Stimulated activated CD8-positive, alpha-beta memory T cell treated with anti-CD3 and anti-CD28 coated beads, Interleukin-15, amount 100 ng/mL, for 48 hours (primary cell): Measurements from ENCODE around the gene MOV10.

Experiments
- DNase-seq, 2 donors: peaks; one replicate each; pipeline ENCODE4 v3.0.0-alpha.2; 2020; ENCODE audit warnings: low read depth in 2 of 2

The MOV10 gene

DNA sequence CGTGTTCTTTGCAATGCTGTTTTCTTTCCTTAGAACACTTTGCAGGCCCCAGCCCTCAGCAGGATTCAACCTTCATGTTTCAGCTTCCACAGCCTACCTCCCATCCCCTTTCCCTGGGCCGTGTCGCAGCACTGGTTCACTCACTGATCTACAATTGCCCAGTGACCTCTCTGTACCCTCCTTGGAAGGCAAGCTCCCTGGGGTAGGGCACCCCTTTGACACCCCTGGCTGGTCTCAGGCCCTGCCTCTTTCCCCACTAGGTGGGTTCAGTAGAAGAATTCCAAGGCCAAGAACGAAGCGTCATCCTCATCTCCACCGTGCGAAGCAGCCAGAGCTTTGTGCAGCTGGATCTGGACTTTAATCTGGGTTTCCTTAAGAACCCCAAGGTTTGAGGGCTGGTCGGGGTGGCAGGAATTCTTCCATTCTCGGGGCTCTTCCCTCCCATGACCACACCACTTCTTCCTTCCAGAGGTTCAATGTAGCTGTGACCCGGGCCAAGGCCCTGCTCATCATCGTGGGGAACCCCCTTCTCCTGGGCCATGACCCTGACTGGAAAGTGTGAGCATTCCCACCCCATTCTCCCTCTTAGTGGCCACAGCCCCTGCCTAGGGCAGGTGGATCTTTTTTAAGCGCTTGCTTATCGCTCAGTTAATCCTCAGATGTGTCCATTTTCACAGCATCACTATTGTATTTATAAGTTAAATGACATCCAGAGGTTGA, 25.1 kb downstream of the MOV10 start:
- DNase-seq = no peak

DNA sequence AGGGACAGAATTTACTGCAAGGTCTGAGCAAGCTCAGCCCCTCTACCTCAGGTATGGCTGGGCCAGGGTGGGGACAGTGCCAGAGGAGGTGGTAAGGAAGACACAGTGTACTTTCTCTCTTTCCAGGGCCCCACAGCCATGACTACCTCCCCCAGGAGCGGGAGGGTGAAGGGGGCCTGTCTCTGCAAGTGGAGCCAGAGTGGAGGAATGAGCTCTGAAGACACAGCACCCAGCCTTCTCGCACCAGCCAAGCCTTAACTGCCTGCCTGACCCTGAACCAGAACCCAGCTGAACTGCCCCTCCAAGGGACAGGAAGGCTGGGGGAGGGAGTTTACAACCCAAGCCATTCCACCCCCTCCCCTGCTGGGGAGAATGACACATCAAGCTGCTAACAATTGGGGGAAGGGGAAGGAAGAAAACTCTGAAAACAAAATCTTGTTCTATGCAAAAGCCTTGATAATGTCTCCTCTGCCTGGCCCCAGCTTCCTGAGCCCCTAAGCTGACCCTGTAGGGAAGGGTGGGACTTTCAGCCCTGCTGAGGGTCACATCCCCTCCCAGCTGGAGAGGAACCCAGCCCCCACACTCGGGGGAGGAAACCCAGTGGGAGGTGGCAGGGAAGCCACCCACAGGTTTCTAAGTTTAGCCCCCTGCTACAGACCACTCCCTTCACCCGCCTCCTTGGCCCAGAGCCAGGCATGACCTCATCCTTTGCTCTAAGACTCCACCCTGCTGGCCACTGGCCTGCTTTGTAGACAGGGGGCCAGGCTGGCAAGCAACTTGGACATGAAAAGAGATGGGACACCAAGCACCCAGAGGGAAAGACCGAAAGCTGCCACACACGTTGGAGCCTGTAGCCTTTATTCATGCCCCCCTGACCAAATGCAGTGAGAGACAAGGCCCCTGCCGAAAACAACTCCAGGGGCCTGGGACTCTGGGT, 26.1 kb downstream of the MOV10 start:
- DNase-seq = peak; percentile 57 to 60

DNA sequence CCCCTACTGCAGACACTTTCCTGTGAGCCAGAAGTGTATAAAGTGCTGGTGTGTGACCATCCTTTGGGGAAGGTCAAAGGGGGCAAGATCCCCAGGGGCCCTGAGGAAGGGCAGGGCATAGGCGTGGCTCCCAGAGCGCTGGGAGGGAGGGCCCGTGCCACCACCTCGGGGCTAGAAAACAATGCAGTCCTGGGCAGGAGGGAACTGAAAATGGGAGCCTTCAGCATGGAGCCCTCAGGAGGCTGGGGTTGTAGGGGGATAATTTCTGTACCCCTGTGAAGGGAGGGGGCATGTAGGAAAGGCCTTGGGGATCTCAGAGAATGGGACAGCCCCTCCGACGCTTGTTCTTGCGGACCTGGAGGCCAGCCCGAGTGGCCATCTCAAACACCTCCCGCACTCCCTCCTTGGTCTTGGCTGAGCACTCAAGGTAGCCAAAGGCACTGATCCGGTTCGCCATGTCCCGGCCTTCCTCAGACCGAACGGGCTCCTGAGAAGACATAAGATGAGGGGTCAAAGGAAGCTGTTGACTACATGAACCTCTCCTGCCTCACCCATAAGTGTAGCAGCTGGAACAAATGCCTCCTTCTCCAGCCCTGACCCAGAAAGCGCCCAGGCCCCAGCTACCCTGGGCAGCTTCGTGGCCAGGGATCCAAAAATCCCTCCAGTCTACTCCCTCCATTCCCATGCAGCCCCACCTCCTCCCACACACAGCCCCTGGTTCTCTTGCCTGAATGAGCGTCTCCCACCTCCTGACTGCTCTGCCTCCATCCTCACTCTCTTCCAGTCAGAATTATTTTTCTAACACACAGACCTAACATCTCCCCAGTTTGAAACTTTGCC, 27.0 kb downstream of the MOV10 start:
- DNase-seq = no peak

DNA sequence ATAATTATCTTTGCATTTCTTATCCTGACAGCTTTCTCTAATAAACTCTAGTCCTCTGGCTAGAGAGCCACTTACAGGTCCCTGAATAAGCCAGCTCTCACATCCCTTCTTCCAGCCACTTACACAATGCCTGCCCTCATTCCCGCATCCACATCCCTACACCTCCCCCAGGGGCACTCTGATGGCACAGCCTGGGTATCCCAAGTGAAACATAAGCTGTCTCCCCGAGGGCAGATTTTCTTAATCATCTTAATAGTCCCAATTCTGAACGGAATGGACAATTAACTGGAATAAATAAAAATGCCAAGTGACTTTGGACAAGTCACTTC, 27.6 kb downstream of the MOV10 start:
- DNase-seq = no peak

DNA sequence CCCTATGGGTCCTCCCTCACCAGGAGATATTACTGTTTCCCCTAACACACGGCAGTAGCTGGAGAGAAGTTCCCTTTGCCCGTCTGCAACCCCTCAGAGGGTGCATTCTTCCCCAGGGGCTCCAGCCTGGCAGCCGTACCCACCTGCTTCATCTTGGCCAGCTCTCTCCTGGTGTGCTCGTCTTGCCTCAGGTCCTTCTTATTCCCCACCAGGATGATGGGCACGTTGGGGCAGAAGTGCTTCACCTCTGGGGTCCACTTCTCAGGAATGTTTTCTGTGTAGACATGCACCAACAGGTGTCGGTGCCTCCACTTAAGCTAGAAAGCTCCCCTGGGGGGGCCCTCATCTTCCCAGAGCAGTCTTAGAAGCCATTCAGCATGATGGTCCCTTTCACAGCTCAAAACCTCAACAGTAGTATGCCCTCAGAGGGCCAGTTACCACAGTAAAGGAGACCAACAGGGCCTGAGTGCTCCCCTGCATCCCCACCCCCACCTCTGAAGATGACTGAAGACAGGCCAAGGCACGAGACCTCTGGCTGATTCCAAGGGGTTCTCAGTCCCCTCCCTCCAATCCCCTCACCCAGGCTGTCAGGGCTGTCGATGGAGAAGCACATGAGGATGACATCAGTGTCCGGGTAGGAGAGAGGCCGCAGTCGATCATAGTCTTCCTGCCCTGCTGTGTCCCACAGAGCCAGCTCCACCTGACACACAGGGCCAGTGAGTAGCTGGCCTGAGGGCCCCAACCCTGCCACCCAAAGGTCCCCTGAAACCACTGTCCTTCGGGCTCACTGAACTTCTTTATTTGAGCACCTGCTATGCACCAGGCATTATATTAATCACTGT, 28.2 kb downstream of the MOV10 start:
- no peak for DNase-seq

DNA sequence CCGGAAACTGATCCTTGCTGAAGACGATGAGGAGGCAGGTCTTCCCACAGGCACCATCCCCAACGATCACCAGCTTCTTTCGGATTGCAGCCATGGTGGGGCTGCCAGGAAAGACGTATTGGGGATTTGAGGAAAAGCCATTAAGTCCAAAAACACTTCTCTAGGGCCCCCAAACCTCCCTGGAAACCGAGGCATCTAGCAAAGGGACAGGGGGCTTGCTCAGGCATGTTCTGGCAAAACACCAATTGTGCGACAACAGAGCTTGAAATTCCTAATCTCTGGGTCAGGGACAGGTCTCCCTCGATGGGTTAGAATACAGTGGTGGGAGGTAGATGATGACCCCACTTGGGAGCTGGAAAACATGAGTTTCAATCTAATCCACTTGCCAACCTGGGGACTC, 29.2 kb downstream of the MOV10 start:
- DNase-seq = no peak

DNA sequence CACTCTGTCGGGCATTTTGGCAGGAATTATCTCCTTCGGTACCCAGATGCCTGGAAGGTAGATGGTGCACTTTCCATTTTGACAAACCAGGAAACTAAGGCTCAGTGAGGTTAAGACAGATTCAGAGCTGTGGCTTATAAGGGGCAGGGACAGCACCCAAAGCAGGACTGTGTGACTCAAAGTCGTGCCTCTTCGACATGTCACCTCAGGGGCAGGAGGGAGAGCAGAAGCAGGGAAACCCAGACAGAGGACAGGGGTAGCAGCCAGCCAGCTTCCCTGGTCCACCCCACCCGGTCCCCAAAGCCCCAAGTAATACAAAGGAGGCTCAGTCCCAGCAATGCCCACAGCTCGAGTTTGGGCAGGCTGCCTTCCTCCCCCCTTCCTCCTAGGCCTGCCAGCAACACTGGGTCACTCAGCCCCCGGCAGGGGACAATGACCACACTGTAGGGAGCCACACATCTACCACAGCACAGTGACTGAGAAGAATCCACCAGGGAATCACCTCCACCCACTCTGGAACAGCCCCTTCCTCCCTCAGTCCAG, 30.0 kb downstream of the MOV10 start:
- DNase-seq = no peak

DNA sequence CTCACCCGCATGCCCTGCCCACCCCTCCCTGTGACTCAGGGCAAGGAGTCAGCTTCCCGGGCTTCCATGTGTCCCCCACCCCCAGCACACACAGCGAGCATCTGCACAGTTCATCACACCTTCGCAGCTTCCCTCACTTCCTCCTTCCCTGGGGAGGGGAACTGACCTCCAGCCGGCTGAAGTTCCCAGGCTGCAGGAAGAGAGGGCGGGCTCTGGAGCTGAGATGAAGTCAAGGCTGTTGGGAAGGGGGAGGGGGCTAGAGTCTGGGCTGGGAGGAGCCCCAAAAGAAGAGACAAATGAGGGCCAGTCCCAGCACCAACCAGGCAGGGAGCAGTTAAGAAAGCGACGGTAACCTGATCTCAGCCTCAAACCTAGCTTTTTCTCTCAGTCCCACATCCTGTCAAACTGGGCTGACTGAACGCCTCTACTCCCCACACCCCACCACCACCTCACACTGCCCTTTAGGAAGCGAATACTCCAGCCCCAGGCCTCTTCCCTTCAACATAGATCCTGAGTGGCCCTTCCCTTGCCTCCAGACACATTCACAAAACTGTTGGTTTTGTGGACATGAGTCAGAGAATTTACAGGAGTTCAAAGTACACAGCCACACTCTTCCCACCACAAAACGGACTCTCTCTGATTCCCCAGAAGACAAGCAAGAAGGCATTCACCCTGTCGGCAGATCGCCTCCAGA, 30.6 kb downstream of the MOV10 start:
- DNase-seq = peak in 1 of 2 donors; percentile 44

DNA sequence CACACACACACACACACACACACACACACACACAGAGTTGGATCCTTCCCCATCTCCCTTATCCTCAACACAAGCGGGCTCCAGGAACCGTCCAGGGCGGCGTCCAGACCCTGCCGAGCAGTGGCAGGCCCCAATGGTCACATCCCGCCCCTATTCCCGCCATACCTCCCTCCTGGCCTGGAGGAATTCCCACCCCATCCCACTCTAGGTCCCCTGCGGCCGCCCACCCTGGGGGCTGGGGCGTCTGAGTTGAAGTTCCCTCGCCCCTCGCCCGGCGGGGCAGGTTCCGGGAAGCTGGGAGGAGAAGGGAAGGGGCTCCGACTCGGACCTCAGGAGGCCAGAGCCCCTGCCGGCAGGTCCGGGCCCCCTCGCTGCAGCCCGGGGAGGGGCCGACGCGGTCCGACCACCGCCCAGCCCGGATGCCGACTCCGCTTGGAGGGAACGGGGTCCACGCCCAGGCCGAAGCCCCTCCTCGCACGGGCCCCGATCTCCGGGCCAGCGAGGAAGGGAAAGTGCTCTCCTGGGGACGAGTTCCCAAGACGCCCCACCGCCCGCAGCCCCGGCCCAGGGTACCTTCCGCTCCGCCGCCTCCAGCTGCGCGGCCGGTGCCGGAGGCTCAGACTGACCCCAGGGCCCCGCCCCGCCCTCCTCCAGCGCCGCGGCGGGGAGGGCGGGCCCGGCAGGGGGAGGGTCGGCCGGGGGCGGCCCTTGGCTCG, 32.2 kb downstream of the MOV10 start, which contains the start of gene RHOC:
Gene RHOC, minus strand, starts transcription at position 623 of the 716 bp plus-strand sequence. CDS start 3,328 bp downstream, outside the sequence.
- no peak for DNase-seq

DNA sequence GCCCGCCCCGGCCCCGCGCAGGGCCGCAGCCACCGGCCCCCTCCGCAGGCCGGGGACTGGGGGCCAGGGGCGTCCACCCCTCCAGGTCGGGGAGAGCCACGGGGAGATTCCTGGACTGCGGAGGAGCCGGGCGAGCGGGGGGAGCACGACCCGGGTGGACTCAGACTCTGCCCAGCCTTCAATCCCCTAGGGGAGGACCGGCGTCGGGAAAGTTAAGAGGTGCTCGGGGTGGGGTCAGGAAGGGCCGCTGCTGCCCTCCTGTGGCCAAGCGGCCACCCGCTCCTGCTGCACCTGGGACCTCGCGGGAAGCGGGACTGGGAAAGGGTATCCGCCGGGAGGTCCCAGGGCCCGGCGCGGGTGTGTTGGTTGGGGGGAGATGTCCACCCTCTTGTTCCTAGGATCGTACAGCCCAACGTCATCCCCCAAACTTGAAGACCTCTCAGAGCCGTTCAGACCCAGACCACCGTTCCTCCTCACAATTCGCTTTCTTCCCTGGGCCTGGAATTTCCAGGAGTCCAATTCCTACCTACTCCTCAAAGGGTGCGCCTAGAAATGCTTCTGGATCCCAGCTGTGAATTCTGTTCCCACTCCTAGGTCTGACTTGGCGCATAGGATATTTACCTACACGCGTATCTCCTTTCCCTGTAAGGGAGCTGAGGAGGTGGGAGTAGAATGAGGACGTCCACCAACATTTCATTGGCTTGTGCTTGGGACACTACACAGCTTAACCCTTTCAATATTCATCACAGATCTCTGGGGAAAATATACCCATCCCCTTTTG, 33.0 kb downstream of the MOV10 start:
- DNase-seq = peak; percentile 58

DNA sequence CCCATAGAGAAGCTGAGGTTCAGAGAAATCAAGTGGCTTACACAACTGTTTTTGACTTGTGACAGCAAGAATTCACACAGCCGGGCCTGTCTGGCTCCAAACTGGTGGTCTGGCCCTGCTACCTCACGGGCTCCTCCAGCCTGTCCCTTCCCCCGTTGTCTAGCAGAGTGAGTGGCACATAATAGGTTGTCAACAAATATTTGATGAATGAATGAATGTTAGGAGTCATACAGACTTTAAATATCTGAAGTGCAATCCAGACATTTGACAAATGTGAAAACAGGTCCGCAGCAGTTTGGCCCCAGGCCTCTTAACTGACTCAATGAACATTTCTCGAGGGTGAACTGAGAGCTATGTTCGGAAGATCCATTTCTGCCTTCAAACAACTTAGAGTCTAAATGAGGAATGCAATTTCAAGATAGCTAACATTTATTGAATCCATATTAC, 33.6 kb downstream of the MOV10 start:
- DNase-seq = no peak

DNA sequence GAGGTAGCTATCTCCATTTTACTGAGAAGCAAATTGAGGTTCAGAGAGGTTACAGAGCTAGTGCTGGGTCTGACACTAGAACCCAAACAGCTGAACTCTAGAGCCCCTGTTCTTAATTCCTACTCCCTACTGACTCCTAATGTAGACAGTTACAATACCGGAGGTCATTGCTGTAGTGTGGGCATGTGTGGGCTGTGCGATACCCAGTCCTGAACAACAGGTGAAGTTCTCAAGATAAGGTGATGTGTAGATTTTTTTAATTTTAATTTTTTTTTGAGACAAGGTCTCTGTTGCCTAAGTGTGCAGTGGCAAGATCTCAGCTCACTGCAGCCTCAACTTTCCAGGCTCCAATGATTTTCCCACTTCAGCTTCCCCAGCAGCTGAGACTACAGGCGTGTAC, 34.0 kb downstream of the MOV10 start:
- DNase-seq = no peak

DNA sequence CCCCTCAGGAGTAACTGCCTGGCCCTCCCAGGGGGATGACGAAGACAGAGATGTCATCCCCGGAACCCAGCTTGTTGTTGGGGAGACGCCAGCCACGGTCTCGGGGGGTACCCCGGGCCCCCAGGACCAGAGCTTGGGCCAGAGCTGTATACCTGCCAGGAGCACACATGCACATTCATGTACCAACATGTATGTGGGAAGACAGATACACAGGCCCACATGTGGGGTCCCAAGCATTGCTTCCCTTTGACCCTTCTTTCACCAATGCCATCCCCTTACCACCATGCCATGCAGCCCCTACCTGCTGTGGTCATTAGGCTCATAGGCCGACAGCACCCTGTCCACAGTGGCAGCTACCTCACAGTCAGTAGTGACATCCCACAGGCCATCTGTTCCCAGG, 35.7 kb downstream of the MOV10 start:
- no peak for DNase-seq

DNA sequence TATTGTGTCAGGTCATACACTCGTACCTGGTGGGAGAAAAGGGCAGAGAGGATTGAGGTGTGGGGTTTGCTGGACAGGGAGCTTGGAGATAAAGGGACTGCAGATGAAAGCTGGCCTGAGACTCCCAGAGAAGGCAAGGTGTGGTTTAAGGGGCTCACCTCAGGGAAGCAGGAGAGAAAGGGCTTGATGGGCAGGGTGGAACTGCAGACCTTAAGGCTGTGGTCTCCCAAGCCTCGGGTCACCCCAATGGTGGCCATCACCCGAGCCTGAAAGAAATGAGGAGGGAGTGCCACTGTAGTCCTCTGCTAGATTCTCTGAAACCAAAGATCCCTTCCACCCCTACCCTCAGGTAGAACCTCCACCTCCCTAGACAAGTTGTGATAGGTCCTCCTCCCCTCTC, 36.1 kb downstream of the MOV10 start:
- no peak for DNase-seq

DNA sequence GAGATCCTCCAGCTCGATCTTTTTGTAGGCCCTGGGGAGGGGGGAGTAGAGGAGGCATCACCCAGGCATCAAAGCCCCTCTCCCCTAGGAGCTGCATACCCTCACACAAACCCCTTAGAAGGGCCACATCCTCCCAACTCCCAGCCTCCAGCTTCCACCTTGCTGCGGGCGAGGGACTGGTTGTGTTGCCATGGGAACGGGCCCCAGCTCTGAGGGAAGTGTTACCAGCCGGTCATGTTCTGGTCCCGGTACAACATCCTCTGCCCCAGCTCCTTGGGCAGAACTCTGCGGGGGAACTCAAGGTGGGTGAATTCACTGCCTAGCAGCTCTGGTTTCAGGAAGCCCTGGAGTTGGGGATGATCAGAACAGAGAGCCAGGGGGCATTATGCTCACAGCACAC, 36.6 kb downstream of the MOV10 start:
- no peak for DNase-seq

DNA sequence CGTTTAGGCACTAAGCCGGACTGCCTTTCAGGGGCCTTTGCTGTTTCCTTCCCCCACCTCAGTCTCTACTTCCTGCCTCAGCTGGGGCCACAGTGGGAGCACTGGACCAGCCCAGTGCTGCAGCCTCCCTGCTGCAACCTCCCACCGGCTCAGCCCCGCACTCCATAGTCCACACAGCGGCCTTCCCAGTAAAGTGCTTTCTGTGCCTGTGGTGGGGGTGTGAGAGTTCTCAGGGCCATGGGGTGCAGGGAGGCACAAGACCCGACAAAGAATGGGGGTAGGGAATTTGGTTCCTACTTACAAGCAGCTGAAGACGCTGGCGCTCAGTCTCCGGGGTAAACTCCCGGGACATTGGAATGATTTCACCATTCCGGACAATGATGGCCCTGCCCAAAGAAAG, 37.2 kb downstream of the MOV10 start:
- no peak for DNase-seq

DNA sequence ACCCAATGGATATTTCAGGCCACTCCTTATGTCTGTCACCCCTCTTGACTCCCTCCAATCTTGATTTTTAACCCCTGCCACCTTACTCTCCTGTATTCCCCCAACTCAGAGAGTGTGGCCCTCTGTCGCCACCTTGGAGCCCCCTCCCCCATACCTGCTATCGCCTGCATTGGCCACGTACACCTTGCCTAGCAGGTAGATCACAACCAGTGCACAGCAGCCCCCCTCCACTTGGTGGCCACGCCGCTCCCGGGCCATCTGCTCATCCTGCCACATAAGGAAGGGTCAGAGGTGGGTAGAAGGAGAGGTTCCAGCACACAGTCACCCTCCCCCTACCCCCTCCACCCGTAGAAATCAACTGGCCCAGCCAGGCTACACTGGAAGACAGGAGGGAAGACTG, 37.7 kb downstream of the MOV10 start:
- no peak for DNase-seq

DNA sequence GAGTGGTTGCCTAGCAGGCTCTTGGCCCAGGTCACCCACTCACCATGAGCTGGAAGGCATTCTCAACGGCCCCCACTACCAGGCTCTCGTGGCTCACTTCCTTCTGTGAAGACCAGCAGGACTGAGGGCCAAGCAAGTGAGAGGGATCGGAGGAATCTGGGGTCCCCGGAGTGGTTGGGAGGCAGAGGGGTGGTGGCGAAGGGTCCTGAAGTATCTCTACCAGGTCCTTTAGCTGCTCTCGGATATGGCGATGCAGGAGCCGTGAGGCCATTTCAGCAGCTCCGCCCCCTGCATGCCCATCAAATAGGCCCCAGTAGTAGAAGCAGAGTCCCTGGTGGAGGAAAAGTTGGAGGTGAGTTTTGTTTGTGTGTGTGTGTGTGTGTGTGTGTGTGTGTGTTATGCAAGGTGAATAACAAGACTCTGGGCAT, 38.3 kb downstream of the MOV10 start:
- DNase-seq = no peak
